BJ (cell line): ENCODE results near the gene SDCCAG8. TPM values are rescaled to one million over a fixed set of nuclear protein-coding genes. Genes with fewer than 3 reads are reported as not detected.

Experiments
- CTCF ChIA-PET: fragments of 350-600 bp; formaldehyde crosslinking; extraction: SDS; loops from one replicate; lab custom pipeline; 2021; ENCODE audit warnings: antibody characterized with exemption, inconsistent platforms; lab: Yijun Ruan, JAX
- POLR2A ChIA-PET: fragments of 300-600 bp; sonication (Branson Sonifier 250); formaldehyde crosslinking; extraction: SDS; loops from one replicate; lab custom pipeline; 2021; ENCODE audit warnings: antibody characterized with exemption; lab: Charles Lee
- DNase-seq: peaks from one replicate; pipeline ENCODE4 v3.0.0-alpha.2; 2011; ENCODE audit warnings: low read depth
- H3K27me3 ChIP-seq: 2 replicates; pipeline ENCODE4 v1.6.0; 2011; ENCODE audit warnings: low read length; ENCODE audit not compliant: control insufficient read depth, insufficient read depth
- H3K36me3 ChIP-seq: 2 replicates; pipeline ENCODE4 v1.5.1; 2011; ENCODE audit warnings: low read length; ENCODE audit not compliant: control insufficient read depth, insufficient read depth
- H3K4me3 ChIP-seq: 2 replicates; pipeline ENCODE4 v1.5.1; 2011; ENCODE audit warnings: low read depth, mild to moderate bottlenecking, control low read depth, low read length
- polyA plus RNA-seq: library from polyadenylated mRNA; depleted of rRNA; stranded (reverse); fragments of >200 nt; gene quantifications from 2 replicates; pipeline ENCODE4 v1.2.3, GENCODE V29; 2011
- TF ChIP-seq, protein P1 (sequence below): IDR thresholded peaks from 2 replicates; pipeline ENCODE4 v1.5.1; 2011; ENCODE audit warnings: low read depth, mild to moderate bottlenecking, control low read depth, inconsistent platforms, low read length, moderate library complexity; ENCODE audit not compliant: insufficient read depth

Gene SDCCAG8
- polyA plus RNA-seq, 1 experiment = 17.0 TPM

DNA sequence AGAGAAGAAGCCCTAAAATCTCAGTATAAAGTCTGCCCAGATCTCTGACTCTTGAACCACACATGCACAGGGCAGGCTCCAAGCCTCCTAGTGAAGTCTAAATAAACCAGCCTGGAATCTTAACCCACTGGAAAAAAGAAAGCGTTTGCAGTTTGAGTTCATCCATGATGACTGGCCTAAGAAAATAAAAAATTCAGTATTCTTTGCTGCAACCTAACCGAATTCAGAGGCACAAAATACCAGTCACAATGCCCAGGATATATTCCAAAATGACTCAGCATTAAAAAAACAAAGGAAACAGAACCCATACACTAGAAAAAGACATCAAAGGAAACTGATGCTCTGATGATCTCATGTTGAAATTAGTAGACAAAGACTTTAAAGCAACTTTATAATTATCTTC is 269.2 kb downstream of the SDCCAG8 start:
- Histone ChIP-seq H3K4me3 (no peak overlapping the region), H3K36me3 (0 out of 2 replicates have a peak, but pooled peaks cover 1% of the 10 kb centered on the region), H3K27me3 (no peaks in the 10 kb centered on the region)
- ChIA-PET POLR2A (no interaction called here), CTCF (interaction anchor here (1.2 to 1.5 kb wide), 2 partner anchors 18 to 503 kb away, joined by 3 to 6 read pairs; no protein-coding TSS in a partner anchor)
- TF ChIP-seq, protein P1, sequence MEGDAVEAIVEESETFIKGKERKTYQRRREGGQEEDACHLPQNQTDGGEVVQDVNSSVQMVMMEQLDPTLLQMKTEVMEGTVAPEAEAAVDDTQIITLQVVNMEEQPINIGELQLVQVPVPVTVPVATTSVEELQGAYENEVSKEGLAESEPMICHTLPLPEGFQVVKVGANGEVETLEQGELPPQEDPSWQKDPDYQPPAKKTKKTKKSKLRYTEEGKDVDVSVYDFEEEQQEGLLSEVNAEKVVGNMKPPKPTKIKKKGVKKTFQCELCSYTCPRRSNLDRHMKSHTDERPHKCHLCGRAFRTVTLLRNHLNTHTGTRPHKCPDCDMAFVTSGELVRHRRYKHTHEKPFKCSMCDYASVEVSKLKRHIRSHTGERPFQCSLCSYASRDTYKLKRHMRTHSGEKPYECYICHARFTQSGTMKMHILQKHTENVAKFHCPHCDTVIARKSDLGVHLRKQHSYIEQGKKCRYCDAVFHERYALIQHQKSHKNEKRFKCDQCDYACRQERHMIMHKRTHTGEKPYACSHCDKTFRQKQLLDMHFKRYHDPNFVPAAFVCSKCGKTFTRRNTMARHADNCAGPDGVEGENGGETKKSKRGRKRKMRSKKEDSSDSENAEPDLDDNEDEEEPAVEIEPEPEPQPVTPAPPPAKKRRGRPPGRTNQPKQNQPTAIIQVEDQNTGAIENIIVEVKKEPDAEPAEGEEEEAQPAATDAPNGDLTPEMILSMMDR = no peak
- no peak for DNase-seq

DNA sequence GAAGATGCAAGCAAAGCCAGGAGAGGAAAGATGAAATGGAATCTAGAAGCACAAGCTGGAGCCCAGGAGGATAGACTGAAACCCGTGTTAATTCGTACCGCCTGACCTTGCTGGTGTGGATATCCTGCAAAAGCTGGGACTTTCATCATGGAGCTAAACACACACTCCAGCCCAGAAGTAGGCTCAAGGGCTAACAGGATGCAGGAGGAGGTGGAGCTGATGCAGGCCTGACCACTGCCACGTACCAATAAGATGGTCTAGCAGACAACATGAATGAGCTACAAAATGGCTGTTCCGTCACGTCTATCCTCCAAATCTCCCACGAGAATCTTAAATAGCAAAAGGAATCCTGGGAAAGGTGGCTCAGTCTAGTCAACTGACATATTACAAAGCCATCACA is 270.3 kb downstream of the SDCCAG8 start:
- POLR2A ChIA-PET = no interaction called here
- H3K36me3 ChIP-seq = 0 out of 2 replicates have a peak, but pooled peaks cover 1% of the 10 kb centered on the region
- no peak for DNase-seq
- CTCF ChIA-PET = interaction anchor here (1.5 kb wide), 1 partner anchor 19 kb away, joined by 6 read pairs; no protein-coding TSS in a partner anchor
- TF ChIP-seq, protein P1 = no peak
- no peak overlapping the region for H3K4me3 ChIP-seq
- H3K27me3 ChIP-seq = no peaks in the 10 kb centered on the region

DNA sequence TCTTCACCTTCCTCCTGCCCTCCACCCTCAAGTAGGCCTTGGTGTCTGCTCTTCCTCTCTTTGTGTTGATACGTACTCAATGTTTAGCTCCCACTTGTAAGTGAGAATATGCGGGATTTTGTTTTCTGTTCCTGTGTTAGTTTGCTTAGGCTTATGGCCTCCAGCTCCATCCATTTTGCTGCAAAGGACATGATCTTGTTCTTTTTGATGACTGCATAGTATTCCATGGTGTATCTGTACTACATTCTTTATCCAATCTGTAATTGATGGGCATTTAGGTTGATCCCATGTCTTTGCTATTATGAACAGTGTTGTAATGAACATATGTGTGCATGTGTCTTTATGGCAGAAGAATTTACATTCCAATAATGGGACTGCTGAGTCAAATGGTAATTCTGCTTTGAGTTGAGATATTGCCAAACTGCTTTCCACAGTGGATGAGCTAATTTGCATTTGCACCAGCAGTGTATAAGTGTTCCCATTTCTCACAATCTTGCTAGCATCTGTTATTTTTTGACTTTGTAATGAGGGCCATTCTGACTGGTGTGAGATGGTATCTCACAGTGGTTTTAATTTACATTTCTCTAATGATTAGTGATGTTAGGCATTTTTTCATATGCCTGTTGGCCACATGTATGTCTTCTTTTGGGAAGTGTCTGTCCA is 272.7 kb downstream of the SDCCAG8 start:
- ChIA-PET POLR2A (interaction anchor here (0.6 kb wide), 1 partner anchor 21 kb away, joined by 3 read pairs; no protein-coding TSS in a partner anchor), CTCF (interaction anchor here (1.1 kb wide), 1 partner anchor 9 kb away, joined by 4 read pairs; no protein-coding TSS in a partner anchor)
- DNase-seq = no peak
- Histone ChIP-seq H3K36me3 (0 out of 2 replicates have a peak, but pooled peaks cover 1% of the 10 kb centered on the region), H3K27me3 (no peaks in the 10 kb centered on the region), H3K4me3 (no peak overlapping the region)
- TF ChIP-seq, protein P1 = no peak

DNA sequence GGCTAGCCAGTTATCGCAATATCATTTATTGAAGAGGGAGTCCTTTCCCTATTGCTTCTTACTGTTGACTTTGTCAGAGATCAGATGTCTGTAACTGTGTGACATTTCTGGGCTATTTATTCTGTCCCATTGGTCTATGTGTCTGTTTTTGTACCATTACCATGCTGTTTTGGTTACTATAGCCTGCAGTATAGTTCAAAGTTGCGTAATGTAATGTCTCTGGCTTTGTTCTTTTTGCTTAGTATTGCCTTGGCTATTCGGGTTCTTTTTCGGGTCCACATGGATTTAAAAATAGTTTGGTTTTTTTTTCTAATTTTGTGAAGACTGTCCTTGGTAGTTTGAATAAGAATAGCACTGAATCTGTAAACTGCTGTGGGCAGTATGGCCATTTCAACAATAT is 273.7 kb downstream of the SDCCAG8 start:
- Histone ChIP-seq H3K36me3 (no peaks in the 10 kb centered on the region), H3K27me3 (no peaks in the 10 kb centered on the region), H3K4me3 (no peak overlapping the region)
- TF ChIP-seq, protein P1 = no peak
- POLR2A ChIA-PET = interaction anchor here (0.7 kb wide), 1 partner anchor 66 kb away, joined by 3 read pairs; no protein-coding TSS in a partner anchor
- no peak for DNase-seq
- CTCF ChIA-PET = interaction anchor here (0.7 kb wide), 1 partner anchor 16 kb away, joined by 3 read pairs; no protein-coding TSS in a partner anchor

DNA sequence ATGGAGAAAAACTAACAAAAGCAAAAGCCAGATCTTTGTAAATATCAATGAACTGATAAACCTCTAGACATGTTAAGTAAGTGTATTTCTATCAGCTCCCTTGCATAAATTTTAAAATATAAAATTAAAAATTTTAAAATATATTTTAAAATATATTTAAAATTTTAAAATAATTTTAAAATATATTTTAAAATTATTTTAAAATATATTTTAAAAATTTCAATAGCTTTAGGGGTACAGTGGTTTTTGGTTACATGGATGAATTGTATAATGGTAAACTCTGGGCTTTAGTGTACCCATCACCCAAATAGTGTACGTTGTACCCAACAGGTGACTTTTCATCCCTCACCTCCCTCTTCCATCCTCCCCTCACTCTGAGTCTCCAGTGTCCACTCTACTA is 279.2 kb downstream of the SDCCAG8 start:
- H3K4me3 ChIP-seq = no peak overlapping the region
- peaks cover 1% of the 10 kb centered on the region; the same call in 1 of the 2 replicates for H3K36me3 ChIP-seq
- H3K27me3 ChIP-seq = no peaks in the 10 kb centered on the region
- DNase-seq = no peak
- TF ChIP-seq, protein P1 = no peak
- ChIA-PET POLR2A (no interaction called here), CTCF (no interaction called here)
